PC-9 (cell line): ENCODE data around the gene RAB3C. TPM values are rescaled to one million over a fixed set of nuclear protein-coding genes. Genes with fewer than 3 reads are reported as not detected.

Experiments
- BruUV-seq: library from RNA; stranded (reverse); fragments of 400-500 nt; replicated peaks from 2 replicates; lab custom pipeline; 2021; lab: Mats Ljungman, UMichigan
- CTCF ChIA-PET: fragments of 300-600 bp; sonication (Branson Sonifier 250); formaldehyde crosslinking; loops from one replicate; lab custom pipeline; 2022; ENCODE audit warnings: antibody characterized with exemption; lab: Charles Lee
- POLR2A ChIA-PET: fragments of 300-600 bp; sonication (Branson Sonifier 250); formaldehyde crosslinking; loops from one replicate; lab custom pipeline; 2022; ENCODE audit warnings: antibody characterized with exemption; ENCODE audit not compliant: unreplicated experiment; lab: Charles Lee
- DNase-seq, 2 experiments: peaks; one replicate each; pipeline versions ENCODE4 v3.0.0 to v3.0.0-alpha.2; 2015 to 2022; ENCODE audit warnings: mixed read lengths in 1 of 2
- H2AFZ ChIP-seq: fragments of 200-600 bp; sonication (generic); 2 replicates; pipeline ENCODE4 v1.8.1; 2017; ENCODE audit warnings: antibody characterized with exemption
- H3F3A ChIP-seq: fragments of 200-600 bp; sonication (generic); 2 replicates; pipeline ENCODE4 v1.8.1; 2017; ENCODE audit warnings: antibody characterized with exemption, mild to moderate bottlenecking, low read depth; ENCODE audit not compliant: insufficient read depth
- H3K27ac ChIP-seq: fragments of 200-600 bp; sonication (generic); 2 replicates; pipeline ENCODE4 v1.6.1; 2016; ENCODE audit warnings: mixed run types
- H3K27me3 ChIP-seq: fragments of 200-600 bp; sonication (generic); 2 replicates; pipeline ENCODE4 v1.6.1; 2016; ENCODE audit warnings: low read depth, mixed run types; ENCODE audit not compliant: insufficient read depth
- H3K36me3 ChIP-seq: fragments of 200-600 bp; sonication (generic); 2 replicates; pipeline ENCODE4 v1.6.1; 2016; ENCODE audit warnings: low read depth, mixed run types
- H3K4me1 ChIP-seq: fragments of 200-600 bp; sonication (generic); replicated peaks from 2 replicates; pipeline ENCODE4 v1.6.1; 2016; ENCODE audit warnings: mixed run types; ENCODE audit not compliant: insufficient read depth
- H3K4me2 ChIP-seq: fragments of 200-600 bp; sonication (generic); 2 replicates; pipeline ENCODE4 v1.6.1; 2017; ENCODE audit warnings: mixed run types
- H3K4me3 ChIP-seq: fragments of 200-600 bp; sonication (generic); 2 replicates; pipeline ENCODE4 v1.6.1; 2016; ENCODE audit warnings: mixed run types
- H3K79me2 ChIP-seq: fragments of 200-600 bp; sonication (generic); 2 replicates; pipeline ENCODE4 v1.6.1; 2017; ENCODE audit warnings: low read depth, mixed run types
- H3K9me2 ChIP-seq: fragments of 200-600 bp; sonication (generic); 2 replicates; pipeline ENCODE4 v1.8.1; 2017; ENCODE audit warnings: mild to moderate bottlenecking; ENCODE audit not compliant: insufficient read depth
- H3K9me3 ChIP-seq: fragments of 200-600 bp; sonication (generic); 2 replicates; pipeline ENCODE4 v1.8.1; 2016; ENCODE audit warnings: low read depth; ENCODE audit not compliant: insufficient read depth
- H4K20me1 ChIP-seq: fragments of 200-600 bp; sonication (generic); 2 replicates; pipeline ENCODE4 v1.8.1; 2017; ENCODE audit not compliant: insufficient read depth
- CTCF ChIP-seq: fragments of 200-600 bp; sonication (generic); conservative IDR thresholded peaks from 2 replicates; pipeline ENCODE4 v1.6.1; 2017; ENCODE audit warnings: mixed run types, antibody characterized with exemption, mild to moderate bottlenecking, moderate library complexity
- EZH2 ChIP-seq: fragments of 200-600 bp; sonication (generic); IDR thresholded peaks from 2 replicates; pipeline ENCODE4 v1.8.0; 2017; ENCODE audit warnings: antibody characterized with exemption, low read depth
- intact Hi-C: fragments of 100-400 bp; cut with micrococcal nuclease; formaldehyde crosslinking; loops from one replicate; pipeline ENCODE4 v1.10.0; 2022; ENCODE audit not compliant: unreplicated experiment
- total RNA-seq: library from RNA; stranded (reverse); gene quantifications from 2 replicates; pipeline ENCODE4 v1.2.3, GENCODE V29; 2021

Gene RAB3C
- total RNA-seq, 1 experiment from 2014 or later: not detected

DNA sequence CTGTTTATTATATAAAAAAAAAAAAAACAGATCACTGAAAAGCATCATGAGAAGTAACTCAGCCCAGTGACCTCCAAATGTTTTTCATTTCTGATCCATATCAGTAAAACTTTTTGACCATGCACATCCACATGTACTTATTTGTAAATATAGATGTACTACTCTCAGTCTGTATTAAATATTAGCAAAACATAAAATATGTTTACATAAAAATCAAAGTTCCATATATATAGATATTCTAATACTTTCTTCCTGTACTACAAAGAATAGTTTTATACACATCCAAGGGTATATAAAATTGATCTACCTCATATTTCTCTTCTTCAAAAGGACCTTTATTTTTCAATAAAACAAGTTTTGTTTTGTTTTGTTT lies 309.1 kb downstream of the RAB3C start:
- H3K4me3 ChIP-seq: peak overlapping the region; percentile 44; the same call in 1 of the 2 replicates
- no peaks in the 10 kb centered on the region for H3K9me3 ChIP-seq
- no peak overlapping the region for H3K27ac ChIP-seq
- no peaks in the 10 kb centered on the region for H3K79me2 ChIP-seq
- no peak for DNase-seq
- peaks cover 18% of the 10 kb centered on the region for H3K4me1 ChIP-seq
- peaks cover 14% of the 10 kb centered on the region; the same call in 1 of the 2 replicates for H3F3A ChIP-seq
- BruUV-seq: no TSS peak
- ChIA-PET CTCF (interaction anchor here (0.7 to 0.9 kb wide), 4 partner anchors 271 to 1397 kb away, joined by 3 to 9 read pairs (median 5); no protein-coding TSS in a partner anchor), POLR2A (interaction anchor here (0.5 to 0.7 kb wide), 3 partner anchors 140 to 1157 kb away, joined by 3 to 9 read pairs (median 3); no protein-coding TSS in a partner anchor)
- H3K9me2 ChIP-seq: no peaks in the 10 kb centered on the region
- H4K20me1 ChIP-seq: no peaks in the 10 kb centered on the region
- intact Hi-C loops: loop anchor here (1.0 kb wide), 5 partner anchors 115 to 908 kb away; no protein-coding TSS in a partner anchor
- H2AFZ ChIP-seq: no peak overlapping the region
- H3K36me3 ChIP-seq: no peaks in the 10 kb centered on the region
- no peaks in the 10 kb centered on the region for H3K27me3 ChIP-seq
- no peak for TF ChIP-seq EZH2
- peak; percentile 24; the same call in 1 of the 2 replicates for TF ChIP-seq CTCF
- peak overlapping the region; percentile 90 for H3K4me2 ChIP-seq

DNA sequence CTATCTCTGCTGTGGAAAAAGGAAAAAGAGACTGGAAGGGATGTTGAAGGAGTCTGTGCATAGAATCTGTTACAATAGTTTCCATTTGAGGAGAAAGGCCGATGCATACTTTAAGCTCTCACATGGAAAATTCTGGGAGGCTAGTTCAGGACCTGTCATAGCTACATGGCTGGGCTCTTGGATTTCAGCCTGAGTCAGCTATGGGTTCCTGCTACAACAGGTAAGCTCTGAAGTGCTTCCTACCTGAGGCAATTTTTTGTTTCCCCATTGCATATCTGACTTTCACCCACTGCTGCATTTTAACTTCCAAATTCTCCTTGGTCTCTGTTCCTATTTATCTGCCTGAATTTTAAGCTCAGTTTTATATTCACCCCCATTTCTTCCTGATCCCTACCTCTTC lies 310.7 kb downstream of the RAB3C start:
- Histone ChIP-seq H3K9me3 (no peaks in the 10 kb centered on the region), H3K9me2 (no peaks in the 10 kb centered on the region), H3K4me1 (peaks cover 18% of the 10 kb centered on the region), H3K27me3 (no peaks in the 10 kb centered on the region), H3K4me3 (no peak overlapping the region), H3K79me2 (no peaks in the 10 kb centered on the region), H3F3A (peaks cover 14% of the 10 kb centered on the region; the same call in 1 of the 2 replicates), H2AFZ (no peak overlapping the region), H3K4me2 (no peak overlapping the region), H4K20me1 (no peaks in the 10 kb centered on the region), H3K36me3 (no peaks in the 10 kb centered on the region), H3K27ac (no peak overlapping the region)
- CTCF ChIA-PET: no interaction called here
- intact Hi-C loops: no loop called here
- no TSS peak for BruUV-seq
- DNase-seq: no peak
- POLR2A ChIA-PET: no interaction called here
- TF ChIP-seq CTCF: no peak
- TF ChIP-seq EZH2: no peak

DNA sequence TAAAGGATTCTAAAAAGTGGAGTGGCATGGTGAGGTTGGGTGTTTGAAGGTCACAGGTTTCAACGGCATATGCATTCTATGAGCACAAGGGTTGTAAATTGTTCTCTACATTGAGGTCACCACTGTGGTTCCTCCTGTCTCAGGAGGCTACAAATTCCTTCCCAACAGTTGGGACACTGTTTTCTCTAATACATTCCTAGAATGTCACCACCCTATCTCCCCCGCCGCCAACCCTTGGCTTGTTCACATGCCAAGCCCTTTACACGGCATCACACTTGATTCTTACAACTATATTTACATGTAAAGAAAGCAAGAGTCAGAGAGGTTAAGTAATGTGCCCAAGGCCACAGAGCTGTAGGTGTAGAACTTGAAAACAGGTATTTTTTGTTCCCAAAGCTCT lies 315.1 kb downstream of the RAB3C start:
- Histone ChIP-seq H3K79me2 (no peaks in the 10 kb centered on the region), H3K4me2 (no peak overlapping the region), H3K36me3 (no peaks in the 10 kb centered on the region), H3K4me1 (no peaks in the 10 kb centered on the region), H2AFZ (no peak overlapping the region), H3K9me3 (no peaks in the 10 kb centered on the region), H3K9me2 (no peaks in the 10 kb centered on the region), H3K27me3 (no peaks in the 10 kb centered on the region), H3F3A (no peaks in the 10 kb centered on the region), H3K4me3 (no peak overlapping the region), H3K27ac (no peak overlapping the region), H4K20me1 (no peaks in the 10 kb centered on the region)
- ChIA-PET CTCF (no interaction called here), POLR2A (no interaction called here)
- DNase-seq: no peak
- no TSS peak for BruUV-seq
- no peak for TF ChIP-seq EZH2
- TF ChIP-seq CTCF: no peak
- intact Hi-C loops: no loop called here
